ENCODE data around the gene MAP3K2.

DNA sequence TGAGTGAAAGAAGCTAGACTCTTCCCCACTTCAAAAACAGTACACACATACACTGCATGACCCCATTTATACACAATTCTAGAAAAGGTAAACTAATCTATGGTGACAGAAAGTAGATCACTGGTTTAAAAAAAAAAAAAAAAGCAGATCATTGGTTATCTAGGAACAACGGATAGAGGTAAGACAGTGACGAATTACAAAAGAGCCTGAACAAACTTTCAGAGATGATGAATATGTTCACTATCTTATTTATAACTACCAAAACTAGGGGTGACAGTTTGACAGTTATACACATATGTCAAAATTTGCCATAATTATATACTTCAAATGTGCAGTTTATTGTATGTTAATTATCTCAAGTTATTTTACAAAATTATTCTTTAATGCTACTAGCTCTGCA, 27.5 kb downstream of the MAP3K2 start:
- no peak for TF ChIP-seq EZH2 (IDR thresholded peaks at IDR 0.05; ENCODE audit: insufficient read depth, poor library complexity, severe bottlenecking)
- TF ChIP-seq EZH2phosphoT487 (IDR thresholded peaks at IDR 0.05; ENCODE audit: insufficient read depth, low read depth), result no peak

Measured in GM23248 (cell line).